Neuron (in vitro differentiated cells): ENCODE data around the gene SLC25A11.

Source experiments
- H2AFZ ChIP-seq: one replicate; pipeline ENCODE4 v1.6.1; 2013; ENCODE audit warnings: low read depth, mild to moderate bottlenecking, inconsistent platforms, low read length, moderate library complexity
- H3K27me3 ChIP-seq: one replicate; pipeline ENCODE4 v1.6.1; 2013; ENCODE audit warnings: low read length; ENCODE audit not compliant: insufficient read depth
- H3K36me3 ChIP-seq: one replicate; pipeline ENCODE4 v1.6.1; 2013; ENCODE audit warnings: low read length; ENCODE audit not compliant: insufficient read depth
- H3K4me1 ChIP-seq: one replicate; pipeline ENCODE4 v1.6.1; 2013; ENCODE audit warnings: low read length; ENCODE audit not compliant: insufficient read depth
- H3K4me3 ChIP-seq: 2 replicates; pipeline ENCODE4 v1.5.1; 2013; ENCODE audit warnings: mild to moderate bottlenecking, low read length, moderate library complexity
- H3K9me3 ChIP-seq: one replicate; pipeline ENCODE4 v1.6.1; 2013; ENCODE audit warnings: low read length

Gene SLC25A11, protein sequence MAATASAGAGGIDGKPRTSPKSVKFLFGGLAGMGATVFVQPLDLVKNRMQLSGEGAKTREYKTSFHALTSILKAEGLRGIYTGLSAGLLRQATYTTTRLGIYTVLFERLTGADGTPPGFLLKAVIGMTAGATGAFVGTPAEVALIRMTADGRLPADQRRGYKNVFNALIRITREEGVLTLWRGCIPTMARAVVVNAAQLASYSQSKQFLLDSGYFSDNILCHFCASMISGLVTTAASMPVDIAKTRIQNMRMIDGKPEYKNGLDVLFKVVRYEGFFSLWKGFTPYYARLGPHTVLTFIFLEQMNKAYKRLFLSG

DNA sequence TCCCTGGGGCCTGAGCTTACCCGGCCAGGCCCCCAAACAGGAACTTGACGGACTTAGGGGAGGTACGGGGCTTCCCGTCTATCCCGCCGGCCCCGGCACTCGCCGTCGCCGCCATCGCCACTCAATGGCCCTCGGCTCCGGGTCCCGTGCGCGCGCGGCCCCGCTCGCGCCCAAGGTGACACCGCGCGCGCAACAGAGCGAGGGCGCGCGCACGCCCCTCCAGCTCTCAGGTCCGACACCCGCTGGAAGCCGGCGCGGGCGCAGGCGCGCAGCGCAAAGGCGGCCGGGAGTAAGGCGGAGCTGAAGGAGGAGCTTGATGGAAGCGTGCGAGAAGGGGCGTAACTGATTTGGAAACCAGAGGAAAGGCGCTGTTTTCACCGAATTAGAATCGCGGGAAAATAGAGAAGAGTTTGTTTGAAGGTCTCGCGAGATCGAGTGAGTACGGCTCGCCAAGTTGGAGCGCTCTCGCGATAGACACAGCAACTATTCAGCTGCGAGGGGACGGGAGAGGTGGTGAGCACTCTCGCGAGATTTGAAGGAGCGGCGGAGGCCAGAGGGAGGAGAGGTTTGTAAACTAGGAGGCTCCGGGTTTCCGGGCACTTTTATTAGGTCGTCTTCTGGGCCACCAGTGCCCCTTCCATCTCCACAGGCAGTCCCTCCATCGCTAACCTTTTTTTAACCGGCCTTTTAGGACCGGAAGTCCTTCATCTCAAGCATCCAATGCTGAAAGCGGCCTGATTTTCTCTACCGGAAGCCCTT, at the start of gene SLC25A11, which contains the start of gene RNF167:
Gene SLC25A11, minus strand, starts transcription at position 251 of the 759 bp plus-strand sequence. Its CDS starts 136 bp downstream, at position 115.
Gene RNF167, plus strand, starts transcription at position 473 of the 759 bp plus-strand sequence. CDS start 642 bp downstream, outside the sequence.
- H2AFZ ChIP-seq, result peak within 1 kb of the TSS; percentile 53
- no peaks in the 10 kb centered on the region for H3K27me3 ChIP-seq
- H3K9me3 ChIP-seq, result no peaks in the 10 kb centered on the region
- H3K36me3 ChIP-seq, result peaks cover 47% of the 10 kb centered on the region
- H3K4me1 ChIP-seq, result peaks cover 20% of the 10 kb centered on the region
- peak within 1 kb of the TSS; percentile 72 for H3K4me3 ChIP-seq

DNA sequence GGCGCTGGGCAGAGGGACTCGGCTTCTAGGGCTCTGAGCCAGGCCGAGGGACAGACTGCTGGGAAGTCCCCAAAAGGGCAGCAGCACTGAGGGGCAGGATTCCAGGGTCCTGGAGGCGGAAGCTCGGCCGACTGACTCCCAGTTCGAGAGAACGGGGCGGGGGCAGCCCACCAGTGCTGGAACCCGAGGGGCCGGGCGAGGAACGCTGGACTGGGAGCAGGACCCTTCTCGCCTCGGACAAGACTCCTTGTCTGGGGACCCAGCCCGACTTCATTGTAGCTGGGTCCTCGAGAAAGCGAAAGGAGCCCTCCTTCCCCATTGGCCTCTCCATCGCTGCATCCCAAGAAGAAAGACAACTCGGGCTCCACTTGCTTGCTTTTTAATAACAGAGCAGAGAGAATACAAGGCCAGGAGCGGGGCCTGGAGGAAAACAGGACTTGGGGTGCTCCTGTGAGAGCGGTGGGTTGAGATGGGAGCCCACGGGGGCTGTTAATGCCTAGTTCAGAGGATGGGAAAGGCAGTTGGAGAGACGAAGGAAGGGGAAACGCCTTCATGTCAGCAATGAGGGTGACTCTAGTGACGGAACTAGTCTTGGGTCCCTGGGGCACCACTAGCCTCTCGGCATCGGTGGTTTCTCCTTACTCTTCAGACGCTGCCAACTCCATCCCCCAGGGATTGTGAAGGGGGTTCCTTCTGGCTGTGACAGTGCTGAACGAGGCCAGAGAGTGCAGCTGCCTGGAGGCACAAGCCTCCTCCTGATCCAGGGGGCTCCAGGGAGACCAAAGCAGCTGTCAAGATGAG, 48.1 kb upstream of the SLC25A11 start:
- H2AFZ ChIP-seq, result peak overlapping the region; percentile 53
- H3K9me3 ChIP-seq, result no peaks in the 10 kb centered on the region
- peak overlapping the region; percentile 45 for H3K4me3 ChIP-seq
- no peaks in the 10 kb centered on the region for H3K36me3 ChIP-seq
- peaks cover 21% of the 10 kb centered on the region for H3K27me3 ChIP-seq
- no peaks in the 10 kb centered on the region for H3K4me1 ChIP-seq

DNA sequence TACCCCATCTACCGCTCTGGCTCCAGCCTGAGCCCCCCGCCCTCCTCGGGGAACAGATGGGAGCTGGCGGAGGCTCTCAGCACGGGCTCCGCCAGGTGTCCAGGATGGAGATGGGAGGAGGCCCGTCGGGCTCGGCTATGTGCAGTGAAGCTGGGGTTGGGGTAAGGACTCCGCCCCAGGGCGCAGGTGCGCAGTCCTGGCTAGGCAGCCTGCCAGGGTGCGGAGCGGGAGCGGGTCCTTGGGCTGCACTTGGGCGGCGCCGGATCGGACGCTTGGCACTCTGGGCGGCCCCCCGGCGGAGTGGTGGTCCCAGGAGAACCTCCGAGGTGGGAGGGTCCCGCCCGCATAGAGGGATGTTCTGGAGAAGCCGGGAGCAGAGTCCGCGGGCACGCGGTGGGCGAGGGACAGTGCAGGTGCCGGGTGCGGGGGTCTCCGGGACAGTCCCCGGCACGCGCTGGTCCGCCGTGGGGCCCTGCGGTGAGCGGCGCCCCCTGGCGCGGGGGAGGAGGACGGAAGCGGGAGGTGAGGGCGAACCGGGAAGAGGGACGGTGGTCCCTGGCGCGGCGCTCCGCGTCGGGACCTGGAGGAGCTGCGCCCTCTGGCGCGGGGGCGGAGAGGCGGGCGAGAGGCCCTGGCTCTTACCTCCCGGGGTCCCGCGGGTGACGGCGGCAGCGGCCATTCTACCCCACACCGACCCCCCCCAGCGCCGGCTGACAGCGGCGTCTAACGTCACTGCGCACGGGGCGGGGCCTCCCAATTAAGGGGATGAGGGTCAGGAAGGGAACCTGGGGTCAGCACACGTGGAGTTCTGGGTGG, 47.3 kb upstream of the SLC25A11 start, which contains the start of gene CAMTA2:
Gene CAMTA2, minus strand, starts transcription at position 725 of the 816 bp plus-strand sequence. CDS start 1,453 bp downstream, outside the sequence.
- Histone ChIP-seq H3K4me1 (no peaks in the 10 kb centered on the region), H2AFZ (peak within 1 kb of the TSS; percentile 53), H3K27me3 (peaks cover 21% of the 10 kb centered on the region), H3K4me3 (peak within 1 kb of the TSS; percentile 45), H3K9me3 (no peaks in the 10 kb centered on the region), H3K36me3 (no peaks in the 10 kb centered on the region)

DNA sequence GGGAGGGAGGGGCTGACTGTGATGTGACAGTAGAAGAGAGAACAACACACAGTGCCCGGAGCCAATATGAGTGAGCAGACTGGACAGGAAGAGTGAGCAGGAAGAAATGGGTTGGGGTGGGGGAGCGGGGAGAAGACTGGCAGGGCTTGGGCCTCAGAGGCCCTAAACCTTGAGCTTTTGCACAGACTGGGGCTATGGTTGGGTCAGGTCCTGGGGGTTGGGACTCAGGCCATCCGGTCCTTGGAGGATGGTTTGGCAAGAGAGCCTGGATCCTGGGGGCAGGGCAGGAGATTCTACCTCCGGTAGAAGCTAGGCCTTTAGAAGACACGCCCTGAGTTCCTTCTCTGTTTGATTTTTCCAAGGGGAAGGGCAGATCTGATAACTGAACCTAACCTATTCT, 46.6 kb upstream of the SLC25A11 start:
- Histone ChIP-seq H3K4me1 (no peaks in the 10 kb centered on the region), H3K36me3 (no peaks in the 10 kb centered on the region), H3K9me3 (no peaks in the 10 kb centered on the region), H3K27me3 (peaks cover 21% of the 10 kb centered on the region), H3K4me3 (no peak overlapping the region), H2AFZ (no peak overlapping the region)

DNA sequence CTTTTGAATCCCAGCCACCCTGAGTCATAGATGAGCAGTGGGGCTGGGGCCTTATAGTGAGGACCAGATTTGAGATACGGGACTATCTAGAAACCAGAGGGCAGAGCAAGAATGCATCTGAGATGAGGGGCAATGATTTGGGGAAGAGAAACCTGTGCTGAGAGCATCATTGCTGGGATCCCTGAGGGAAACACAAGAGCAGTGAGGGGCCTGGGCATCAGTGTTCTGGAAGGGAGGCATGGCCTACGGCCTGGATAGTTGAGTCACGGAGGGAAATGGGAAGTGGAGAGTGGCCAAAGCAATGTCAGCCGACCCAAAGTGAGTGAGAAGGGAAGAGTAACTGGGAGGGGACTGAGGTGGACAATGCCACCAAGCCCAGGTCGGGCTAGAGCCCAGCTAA, 42.5 kb upstream of the SLC25A11 start:
- no peaks in the 10 kb centered on the region for H3K4me1 ChIP-seq
- no peaks in the 10 kb centered on the region for H3K36me3 ChIP-seq
- H2AFZ ChIP-seq, result no peak overlapping the region
- H3K27me3 ChIP-seq, result peaks cover 2% of the 10 kb centered on the region
- H3K9me3 ChIP-seq, result no peaks in the 10 kb centered on the region
- H3K4me3 ChIP-seq, result no peak overlapping the region

DNA sequence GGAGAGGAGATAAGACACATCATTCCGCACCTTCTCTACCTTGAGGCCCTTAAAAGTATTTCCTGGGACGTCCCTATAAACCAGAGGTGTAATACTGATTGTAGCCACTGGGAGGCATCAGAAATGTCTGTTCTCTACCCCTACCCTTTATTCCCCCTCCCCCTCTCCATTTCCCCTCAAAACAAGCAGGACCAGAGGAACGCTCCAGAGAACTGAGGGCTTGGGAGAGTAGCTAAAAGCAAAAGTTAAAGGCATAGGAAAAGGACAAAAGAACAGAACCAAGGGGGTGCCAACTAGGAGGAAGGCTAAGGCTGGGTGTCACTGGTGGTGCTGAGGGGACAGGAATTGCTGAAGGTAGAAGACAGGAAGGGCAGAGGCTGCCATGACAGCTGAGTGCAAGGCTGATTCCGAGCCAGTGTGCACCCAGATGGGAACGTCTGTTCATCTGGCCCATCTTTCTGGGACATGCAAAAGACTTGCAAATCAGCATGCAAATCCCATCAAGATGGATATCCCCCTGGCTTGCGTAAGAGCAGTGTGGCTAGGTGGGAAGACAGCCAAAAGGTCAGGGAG, 40.9 kb upstream of the SLC25A11 start:
- no peak overlapping the region for H2AFZ ChIP-seq
- H3K4me1 ChIP-seq, result no peaks in the 10 kb centered on the region
- H3K36me3 ChIP-seq, result no peaks in the 10 kb centered on the region
- H3K9me3 ChIP-seq, result no peaks in the 10 kb centered on the region
- no peaks in the 10 kb centered on the region for H3K27me3 ChIP-seq
- H3K4me3 ChIP-seq, result no peak overlapping the region

DNA sequence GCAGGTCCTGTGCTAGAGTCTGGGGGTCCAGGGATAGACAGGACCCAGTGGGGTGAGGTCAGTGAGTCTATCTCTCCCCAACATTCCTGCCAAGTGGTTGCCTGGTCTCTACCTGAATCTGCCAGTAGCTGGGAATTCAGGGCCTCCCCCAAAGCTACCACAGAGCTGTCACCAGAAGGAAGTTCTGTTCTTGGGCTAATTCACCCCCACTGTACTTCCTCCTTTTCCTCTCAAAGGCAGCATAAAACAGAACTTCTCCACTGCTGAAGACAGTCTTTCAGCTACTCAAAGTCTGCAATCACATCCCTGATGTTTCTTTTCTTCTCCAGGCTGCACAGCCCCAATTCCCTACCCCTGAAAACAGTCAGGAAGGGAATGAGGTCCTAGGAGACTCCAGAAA, 38.9 kb upstream of the SLC25A11 start:
- Histone ChIP-seq H3K36me3 (no peaks in the 10 kb centered on the region), H2AFZ (no peak overlapping the region), H3K27me3 (no peaks in the 10 kb centered on the region), H3K4me3 (no peak overlapping the region), H3K4me1 (no peaks in the 10 kb centered on the region), H3K9me3 (no peaks in the 10 kb centered on the region)

DNA sequence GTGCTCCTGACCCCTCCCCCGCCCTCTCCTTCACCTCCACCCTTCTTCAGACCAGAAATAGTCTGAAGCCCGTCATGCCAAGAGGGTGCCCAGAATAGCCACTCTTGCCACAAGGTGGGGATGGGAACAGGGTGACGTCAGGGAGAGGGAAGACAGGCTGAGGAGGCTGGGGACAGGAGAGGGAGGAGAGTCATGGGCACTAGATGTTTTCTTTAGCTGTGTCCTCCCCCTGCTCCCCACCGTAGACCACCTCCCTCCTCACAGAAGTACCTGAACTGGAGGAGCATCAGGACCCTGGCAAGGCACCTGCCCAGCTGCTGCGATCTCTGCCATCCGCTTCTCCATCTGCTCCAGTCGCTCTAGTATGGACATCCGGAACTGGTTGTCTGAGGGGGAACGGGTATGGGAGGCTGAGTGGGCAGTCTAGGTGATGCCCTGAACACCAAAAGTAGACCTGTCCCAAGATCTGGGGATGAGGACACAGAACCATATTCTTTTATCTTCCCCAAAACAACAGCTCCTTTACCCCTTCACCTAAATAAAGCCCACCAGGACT, 34.3 kb upstream of the SLC25A11 start:
- Histone ChIP-seq H3K27me3 (no peaks in the 10 kb centered on the region), H3K9me3 (no peaks in the 10 kb centered on the region), H3K4me1 (peaks cover 9% of the 10 kb centered on the region), H3K36me3 (peaks cover 3% of the 10 kb centered on the region), H3K4me3 (no peak overlapping the region), H2AFZ (no peak overlapping the region)

DNA sequence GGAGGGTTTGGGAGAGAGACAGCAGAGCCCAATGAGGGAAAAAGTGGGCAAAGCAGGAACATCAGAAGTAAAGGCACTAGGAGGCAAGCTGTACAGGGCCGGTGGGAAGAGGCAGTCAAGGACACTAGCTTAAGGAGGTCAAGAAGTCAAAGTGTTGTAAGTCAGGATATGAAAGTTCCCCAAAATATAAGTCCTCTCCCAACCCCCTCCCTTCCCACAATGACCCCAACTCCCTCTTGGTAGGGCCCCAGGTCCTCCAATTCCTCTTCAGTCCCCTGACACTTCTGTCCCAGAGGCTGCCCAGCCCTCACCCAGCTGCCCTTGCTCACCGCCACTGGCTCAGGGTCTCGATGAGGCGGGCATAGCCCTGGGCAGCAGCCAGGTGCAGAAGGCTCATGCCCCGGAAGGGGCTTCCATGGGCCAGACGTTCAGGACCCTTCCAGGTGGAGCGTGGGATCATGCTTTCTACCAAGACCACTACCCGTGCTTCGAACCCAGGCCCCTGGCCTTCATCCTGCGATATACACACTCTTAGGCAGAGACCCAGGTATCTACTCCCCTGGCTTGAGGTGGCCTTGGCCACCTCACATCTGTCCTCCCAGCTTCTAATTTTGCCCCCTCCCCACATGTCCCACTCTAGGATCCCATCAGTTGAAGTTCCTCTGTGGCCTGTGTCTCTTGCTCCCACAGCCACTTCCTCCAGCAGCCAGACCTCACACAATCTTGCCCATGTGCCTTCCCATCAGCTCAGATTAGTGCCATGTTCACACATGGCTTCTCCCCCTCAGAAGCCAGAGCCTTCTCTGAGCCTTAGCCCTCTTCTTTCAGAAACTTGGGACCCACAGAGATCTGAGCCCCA, 33.6 kb upstream of the SLC25A11 start:
- Histone ChIP-seq H3K9me3 (no peaks in the 10 kb centered on the region), H3K4me1 (peaks cover 13% of the 10 kb centered on the region), H2AFZ (no peak overlapping the region), H3K36me3 (peaks cover 3% of the 10 kb centered on the region), H3K27me3 (no peaks in the 10 kb centered on the region), H3K4me3 (no peak overlapping the region)

DNA sequence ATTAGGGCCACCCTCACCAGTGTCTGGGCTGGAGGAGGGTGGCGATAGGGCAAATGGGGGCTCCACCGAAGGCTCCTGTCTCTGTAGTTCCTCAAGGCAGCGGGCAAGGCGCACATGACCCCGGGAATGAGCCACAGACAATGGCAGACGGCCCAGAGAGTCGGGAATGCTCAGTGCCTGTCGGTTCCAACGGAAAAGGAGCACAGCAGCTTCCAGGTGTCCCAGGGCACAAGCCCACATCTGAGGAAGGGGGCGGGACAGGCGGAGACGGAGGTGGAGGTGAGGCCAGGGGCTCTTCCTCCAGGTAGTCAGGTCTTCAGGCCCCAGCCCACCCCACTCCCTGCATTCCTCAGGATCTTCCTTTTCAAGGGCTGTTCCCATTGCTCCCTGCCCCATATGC, 32.9 kb upstream of the SLC25A11 start:
- Histone ChIP-seq H3K4me3 (no peak overlapping the region), H3K4me1 (peaks cover 16% of the 10 kb centered on the region), H3K27me3 (no peaks in the 10 kb centered on the region), H3K36me3 (peaks cover 3% of the 10 kb centered on the region), H2AFZ (no peak overlapping the region), H3K9me3 (no peaks in the 10 kb centered on the region)

DNA sequence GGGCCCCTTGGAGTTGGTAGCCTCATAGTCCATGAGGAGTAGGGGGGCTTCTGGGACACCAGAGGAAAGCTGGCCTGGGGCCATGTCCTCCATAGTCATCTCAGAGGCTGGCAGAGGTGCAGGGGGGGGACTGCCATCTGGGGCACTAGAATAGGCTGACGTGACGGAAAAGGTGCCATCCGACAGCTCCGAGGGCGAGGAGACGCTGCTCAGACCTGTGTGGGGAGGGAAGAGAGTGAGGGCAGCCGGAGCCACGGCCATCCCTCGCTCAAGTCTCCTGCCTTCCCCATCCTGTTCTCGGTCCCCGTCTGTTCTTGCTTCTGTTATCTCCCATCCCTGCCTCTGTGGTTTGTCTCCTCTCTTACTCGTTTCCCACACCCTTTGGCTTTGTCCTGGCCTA, 32.5 kb upstream of the SLC25A11 start:
- peaks cover 3% of the 10 kb centered on the region for H3K36me3 ChIP-seq
- H3K4me3 ChIP-seq, result no peak overlapping the region
- peaks cover 16% of the 10 kb centered on the region for H3K4me1 ChIP-seq
- H3K9me3 ChIP-seq, result no peaks in the 10 kb centered on the region
- no peaks in the 10 kb centered on the region for H3K27me3 ChIP-seq
- no peak overlapping the region for H2AFZ ChIP-seq
